Testis (tissue), 3 donors: ENCODE results near the gene UBR2. TPM values are rescaled to one million over a fixed set of nuclear protein-coding genes. Genes with fewer than 3 reads are reported as not detected.
A peak's percentile ranks its signal among the peaks of the same experiment; 100 is the strongest.

Experiments used
- DNase-seq: peaks from one replicate; pipeline ENCODE4 v3.0.0-alpha.2; 2019
- H3K27ac ChIP-seq, 2 donors: fragments of 200-600 bp; sonication (generic); one replicate each; pipeline ENCODE4 v1.5.1; 2019
- H3K27me3 ChIP-seq: fragments of 200-600 bp; sonication (generic); one replicate; pipeline ENCODE4 v1.5.1; 2019
- H3K36me3 ChIP-seq: fragments of 200-600 bp; sonication (generic); one replicate; pipeline ENCODE4 v1.5.1; 2017; ENCODE audit warnings: low read depth; ENCODE audit errors: missing control alignments
- H3K4me1 ChIP-seq: fragments of 200-600 bp; sonication (generic); one replicate; pipeline ENCODE4 v1.5.1; 2019
- H3K4me3 ChIP-seq, 2 donors: fragments of 200-600 bp; sonication (generic); one replicate each; pipeline ENCODE4 v1.5.1; 2017 to 2019
- H3K9me3 ChIP-seq: fragments of 200-600 bp; sonication (generic); one replicate; pipeline ENCODE4 v1.5.1; 2017
- POLR2A ChIP-seq: fragments of 450-650 bp; IDR thresholded peaks from one replicate; pipeline ENCODE4 v1.6.1; 2017; ENCODE audit warnings: antibody characterized with exemption, mild to moderate bottlenecking, moderate library complexity
- WGBS, 2 donors: methylation state at CpG; one replicate each; pipeline ENCODE4 v1.1.5; 2018; 5-methylcytosine and 5-hydroxymethylcytosine counted together
- intact Hi-C: fragments of 100-400 bp; cut with DNase I; formaldehyde crosslinking; loops from one replicate; pipeline ENCODE4 v1.15.1; 2023; ENCODE audit warnings: low total_unique reads
- polyA plus RNA-seq: library from polyadenylated mRNA; stranded (reverse); fragments of 350-450 nt; fragmentation: Illumina TruSeq; extraction: RNeasy Lipid Tissue Mini Kit (QIAGEN cat#74804); gene quantifications from one replicate; pipeline ENCODE4 v1.2.3, GENCODE V29; 2014; ENCODE audit warnings: low read depth, low replicate concordance; ENCODE audit not compliant: insufficient read depth
- total RNA-seq, 2 donors: library from RNA; depleted of rRNA; stranded (reverse); fragments of >200 nt; gene quantifications; one replicate each; pipeline ENCODE4 v1.2.3, GENCODE V29; 2016
- TF ChIP-seq, protein P1 (sequence below), 3 experiments: fragments of 450-650 bp in 2 of 3; fragments of 200-600 bp in 1 of 3; sonication (generic) in 1 of 3; IDR thresholded peaks; one replicate each; pipeline ENCODE4 v1.5.1; 2016 to 2019; ENCODE audit warnings: antibody characterized with exemption in 3 of 3, mild to moderate bottlenecking in 2 of 3, moderate library complexity in 1 of 3

Gene UBR2
- total and polyA plus RNA-seq, 3 donors from 2014 or later = 11.1 to 26.8 (median 25.8) TPM

DNA sequence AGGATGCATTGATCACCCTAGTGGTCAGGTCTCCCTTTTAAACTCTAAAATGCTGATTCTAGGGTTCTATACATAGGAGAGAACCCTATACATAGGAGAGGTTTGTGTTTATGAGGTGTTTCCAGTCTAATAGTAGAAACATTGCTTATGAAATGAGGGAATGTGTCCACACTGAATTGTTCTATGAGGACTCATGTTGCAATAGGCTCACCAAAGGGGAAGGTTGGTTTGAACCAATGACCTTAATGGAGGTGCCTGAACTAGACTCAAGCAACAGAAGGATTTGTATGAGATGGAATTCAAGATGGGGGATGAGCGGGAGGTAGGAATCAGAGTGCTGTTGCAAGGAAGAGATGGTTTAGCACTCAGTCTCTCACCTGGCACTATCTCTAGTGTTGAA is 33.5 kb upstream of the UBR2 start:
- no peaks in the 10 kb centered on the region for H3K9me3 ChIP-seq
- no peak overlapping the region for H3K27ac ChIP-seq
- no peak for TF ChIP-seq POLR2A
- peaks cover 19% of the 10 kb centered on the region for H3K4me1 ChIP-seq
- 97 to 100% methylated on average over 1 of the region's 1 CpG for WGBS, 2 donors
- H3K4me3 ChIP-seq = no peak overlapping the region
- intact Hi-C loops = no loop called here
- H3K36me3 ChIP-seq = no peaks in the 10 kb centered on the region
- DNase-seq = no peak
- no peaks in the 10 kb centered on the region for H3K27me3 ChIP-seq

DNA sequence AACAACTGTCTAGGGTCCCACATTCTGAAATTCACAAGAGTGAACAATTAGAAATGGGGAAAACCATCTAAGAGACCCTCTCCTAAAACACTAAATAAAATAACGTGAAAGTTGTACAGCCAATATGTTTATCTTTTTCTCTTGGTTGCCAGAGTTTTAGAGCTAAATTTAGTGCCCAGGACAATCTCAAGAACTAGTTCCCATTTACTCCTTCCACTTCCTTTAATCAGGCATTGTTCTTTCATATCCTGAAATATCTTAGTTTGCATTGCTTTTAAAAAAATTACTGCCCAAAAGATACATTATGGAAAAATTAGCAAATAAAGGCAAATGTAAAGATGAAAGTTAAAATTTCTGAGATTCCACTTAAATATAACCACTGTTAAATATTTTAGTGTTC is 33.1 kb upstream of the UBR2 start:
- TF ChIP-seq, protein P1, sequence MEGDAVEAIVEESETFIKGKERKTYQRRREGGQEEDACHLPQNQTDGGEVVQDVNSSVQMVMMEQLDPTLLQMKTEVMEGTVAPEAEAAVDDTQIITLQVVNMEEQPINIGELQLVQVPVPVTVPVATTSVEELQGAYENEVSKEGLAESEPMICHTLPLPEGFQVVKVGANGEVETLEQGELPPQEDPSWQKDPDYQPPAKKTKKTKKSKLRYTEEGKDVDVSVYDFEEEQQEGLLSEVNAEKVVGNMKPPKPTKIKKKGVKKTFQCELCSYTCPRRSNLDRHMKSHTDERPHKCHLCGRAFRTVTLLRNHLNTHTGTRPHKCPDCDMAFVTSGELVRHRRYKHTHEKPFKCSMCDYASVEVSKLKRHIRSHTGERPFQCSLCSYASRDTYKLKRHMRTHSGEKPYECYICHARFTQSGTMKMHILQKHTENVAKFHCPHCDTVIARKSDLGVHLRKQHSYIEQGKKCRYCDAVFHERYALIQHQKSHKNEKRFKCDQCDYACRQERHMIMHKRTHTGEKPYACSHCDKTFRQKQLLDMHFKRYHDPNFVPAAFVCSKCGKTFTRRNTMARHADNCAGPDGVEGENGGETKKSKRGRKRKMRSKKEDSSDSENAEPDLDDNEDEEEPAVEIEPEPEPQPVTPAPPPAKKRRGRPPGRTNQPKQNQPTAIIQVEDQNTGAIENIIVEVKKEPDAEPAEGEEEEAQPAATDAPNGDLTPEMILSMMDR (IDR thresholded peaks at IDR 0.05) = no peak
- no peak for TF ChIP-seq POLR2A
- Histone ChIP-seq H3K27ac (no peak overlapping the region), H3K27me3 (no peaks in the 10 kb centered on the region), H3K9me3 (no peaks in the 10 kb centered on the region), H3K36me3 (no peaks in the 10 kb centered on the region), H3K4me1 (peaks cover 19% of the 10 kb centered on the region), H3K4me3 (no peak overlapping the region)
- no peak for DNase-seq
- intact Hi-C loops = no loop called here
- WGBS, 2 donors = 11 to 26% methylated on average over 1 of the region's 1 CpG

DNA sequence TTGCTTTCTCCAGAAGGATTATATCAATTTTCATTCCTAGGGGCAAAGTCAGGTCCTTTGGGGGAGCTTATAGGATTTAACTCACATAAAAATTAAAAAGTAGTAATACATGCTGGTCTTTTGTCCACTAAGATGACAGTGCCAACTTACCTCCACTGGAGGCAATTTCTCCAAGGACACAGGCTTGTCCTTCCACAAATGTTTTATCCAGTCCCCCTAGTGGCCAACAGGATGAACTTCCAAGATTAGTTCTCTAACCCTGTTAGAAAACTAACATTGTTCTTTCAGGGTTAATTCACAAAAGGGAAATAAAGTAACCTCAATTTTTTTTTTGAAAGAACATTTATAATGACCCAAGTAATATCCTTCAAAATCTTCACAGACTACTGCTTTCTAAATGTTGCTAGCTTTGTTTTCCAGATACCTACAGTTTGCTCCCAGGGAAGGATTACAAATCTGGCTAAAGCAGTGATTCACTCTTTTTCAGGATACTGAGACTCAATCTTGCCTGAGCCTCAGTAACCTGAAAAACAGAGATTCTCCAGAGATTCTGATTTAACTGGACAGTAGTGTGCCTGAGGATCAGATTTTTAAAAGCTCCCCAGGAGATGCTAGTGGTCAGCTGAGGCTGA is 31.7 kb upstream of the UBR2 start:
- intact Hi-C loops = no loop called here
- DNase-seq = peak; percentile 51
- TF ChIP-seq, protein P1 (IDR thresholded peaks at IDR 0.05) = peak; percentile 86 to 97 (median 91)
- TF ChIP-seq POLR2A = no peak
- Histone ChIP-seq H3K27me3 (no peaks in the 10 kb centered on the region), H3K36me3 (no peaks in the 10 kb centered on the region), H3K4me3 (no peak overlapping the region), H3K9me3 (no peaks in the 10 kb centered on the region), H3K27ac (no peak overlapping the region), H3K4me1 (peaks cover 22% of the 10 kb centered on the region)

DNA sequence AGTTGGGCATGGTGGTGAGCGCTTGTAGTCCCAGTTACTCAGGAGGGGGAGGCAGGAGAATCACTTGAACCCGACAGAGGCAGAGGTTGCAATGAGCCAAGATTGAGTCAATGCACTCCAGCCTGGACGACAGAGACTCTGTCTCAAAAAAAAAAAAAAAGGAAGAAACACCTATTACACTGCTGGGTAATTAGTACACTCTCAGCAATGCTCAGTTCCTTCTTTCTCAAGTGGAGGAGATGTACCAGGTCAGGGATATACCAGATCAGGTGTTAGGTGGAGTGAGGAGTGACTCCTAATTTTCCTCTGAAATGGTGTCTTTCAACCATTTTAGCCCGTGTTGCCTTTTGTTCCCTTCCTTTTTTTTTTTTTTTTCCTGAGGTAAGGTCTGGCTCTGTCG is 30.0 kb upstream of the UBR2 start:
- intact Hi-C loops = no loop called here
- no peak overlapping the region for H3K4me3 ChIP-seq
- no peak overlapping the region for H3K27ac ChIP-seq

DNA sequence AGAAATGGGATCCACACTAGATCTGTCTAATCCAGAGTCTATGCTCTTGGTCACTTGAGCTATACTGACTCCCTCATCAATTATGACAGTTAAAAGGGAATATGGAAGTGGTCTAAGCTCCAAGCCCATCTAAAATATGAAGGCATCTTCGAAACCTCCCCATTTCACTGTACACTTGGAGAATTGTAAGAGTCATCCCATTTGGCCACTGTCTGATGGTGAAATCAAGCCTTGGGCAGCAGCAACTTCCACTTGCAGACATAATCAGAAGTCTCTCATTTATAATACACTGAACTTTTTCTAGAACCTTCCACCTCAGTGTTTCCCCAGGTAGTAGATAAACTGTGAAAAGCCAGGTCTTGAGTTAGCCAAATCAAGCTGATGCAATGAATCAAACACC is 26.3 kb upstream of the UBR2 start:
- H3K27ac ChIP-seq = no peak overlapping the region
- H3K27me3 ChIP-seq = no peaks in the 10 kb centered on the region
- no peak overlapping the region for H3K4me3 ChIP-seq
- no peak for DNase-seq
- H3K4me1 ChIP-seq = peaks cover 12% of the 10 kb centered on the region
- no peaks in the 10 kb centered on the region for H3K9me3 ChIP-seq
- TF ChIP-seq, protein P1 (IDR thresholded peaks at IDR 0.05) = no peak
- no peak for TF ChIP-seq POLR2A
- WGBS, 2 donors = 100% methylated on average over 1 of the region's 1 CpG
- no peaks in the 10 kb centered on the region for H3K36me3 ChIP-seq
- intact Hi-C loops = no loop called here

More for the DNA sequence above, 30.0 kb upstream of the UBR2 start:
- no peaks in the 10 kb centered on the region for H3K9me3 ChIP-seq
- no peaks in the 10 kb centered on the region for H3K27me3 ChIP-seq
- 87 to 88% methylated on average over 5 of the region's 5 CpGs for WGBS, 2 donors
- peaks cover 25% of the 10 kb centered on the region for H3K4me1 ChIP-seq
- TF ChIP-seq, protein P1 (IDR thresholded peaks at IDR 0.05) = no peak
- TF ChIP-seq POLR2A = no peak
- no peak for DNase-seq
- no peaks in the 10 kb centered on the region for H3K36me3 ChIP-seq
